SK-N-SH (cell line): Measurements from ENCODE around the gene SPATA13. TPM values are rescaled to one million over a fixed set of nuclear protein-coding genes. Genes with fewer than 3 reads are reported as not detected.

Source experiments
- CTCF ChIA-PET: fragments of 300-600, 350-600 bp; formaldehyde crosslinking; extraction: SDS; loops from one replicate; lab custom pipeline; 2021; lab: Yijun Ruan, JAX
- POLR2A ChIA-PET: fragments of 350-600 bp; sonication (Branson Sonifier 250); formaldehyde crosslinking; extraction: SDS; loops from one replicate; lab custom pipeline; 2020; ENCODE audit warnings: antibody characterized with exemption, inconsistent platforms; lab: Yijun Ruan, JAX
- DNase-seq: peaks from one replicate; pipeline ENCODE4 v3.0.0; 2012
- H2AFZ ChIP-seq: fragments of 200-600 bp; sonication (generic); 2 replicates; pipeline ENCODE4 v1.8.1; 2016; ENCODE audit warnings: antibody characterized with exemption, mild to moderate bottlenecking, low read depth
- H3F3A ChIP-seq: fragments of 200-600 bp; sonication (generic); replicated peaks from 2 replicates; pipeline ENCODE3; 2016; ENCODE audit warnings: antibody characterized with exemption, mild to moderate bottlenecking; ENCODE audit not compliant: insufficient read depth
- H3K27ac ChIP-seq, 2 experiments: fragments of 200-500 bp in 1 of 2; fragments of 200-600 bp in 1 of 2; sonication (Bioruptor generic) in 1 of 2; sonication (generic), shearing (Covaris generic) in 1 of 2; 2 replicates each; pipeline versions ENCODE4 v1.5.1 to v1.6.1; 2014 to 2016; ENCODE audit warnings: low read depth in 2 of 2, inconsistent platforms in 1 of 2, low read length in 1 of 2, mild to moderate bottlenecking in 1 of 2, mixed read lengths in 1 of 2
- H3K27me3 ChIP-seq: fragments of 200-600 bp; sonication (generic), shearing (Covaris generic); 2 replicates; pipeline ENCODE4 v1.6.1; 2016; ENCODE audit warnings: mixed run types; ENCODE audit not compliant: insufficient read depth
- H3K36me3 ChIP-seq, 2 experiments: fragments of 200-500 bp in 1 of 2; fragments of 200-600 bp in 1 of 2; sonication (Bioruptor generic) in 1 of 2; sonication (generic) in 1 of 2; replicated peaks in 1 of 2; 2 replicates each; pipeline versions ENCODE3 to v1.5.1; 2014 to 2016; ENCODE audit warnings: low read length in 1 of 2, mild to moderate bottlenecking in 1 of 2; ENCODE audit not compliant: insufficient read depth in 2 of 2, control insufficient read depth in 1 of 2
- H3K4me1 ChIP-seq, 2 experiments: fragments of 200-500 bp in 1 of 2; fragments of 200-600 bp in 1 of 2; sonication (Bioruptor generic) in 1 of 2; sonication (generic), shearing (Covaris generic) in 1 of 2; 2 replicates each; pipeline versions ENCODE4 v1.5.1 to v1.6.1; 2014 to 2016; ENCODE audit warnings: low read depth in 1 of 2, low read length in 1 of 2, mixed run types in 1 of 2; ENCODE audit not compliant: insufficient read depth in 2 of 2, control insufficient read depth in 1 of 2
- H3K4me2 ChIP-seq: fragments of 200-600 bp; sonication (generic), shearing (Covaris generic); 2 replicates; pipeline ENCODE4 v1.6.1; 2017; ENCODE audit warnings: mixed run types
- H3K4me3 ChIP-seq, 2 experiments: fragments of 200-500 bp in 1 of 2; fragments of 200-600 bp in 1 of 2; sonication (Bioruptor generic) in 1 of 2; sonication (generic), shearing (Covaris generic) in 1 of 2; 2 replicates each; pipeline versions ENCODE4 v1.5.1 to v1.8.1; 2014 to 2016; ENCODE audit warnings: low read depth in 2 of 2, inconsistent platforms in 1 of 2, low read length in 1 of 2, mild to moderate bottlenecking in 1 of 2, mixed read lengths in 1 of 2, moderate library complexity in 1 of 2
- H3K79me2 ChIP-seq: fragments of 200-600 bp; sonication (generic); 2 replicates; pipeline ENCODE4 v1.8.1; 2017; ENCODE audit warnings: mild to moderate bottlenecking; ENCODE audit not compliant: insufficient read depth
- H3K9ac ChIP-seq: fragments of 200-600 bp; sonication (generic); 2 replicates; pipeline ENCODE4 v1.6.1; 2017; ENCODE audit warnings: mixed run types
- H3K9me2 ChIP-seq: fragments of 200-600 bp; sonication (generic); 2 replicates; pipeline ENCODE4 v1.6.1; 2017; ENCODE audit warnings: mixed run types
- H3K9me3 ChIP-seq: fragments of 200-600 bp; sonication (generic); 2 replicates; pipeline ENCODE4 v1.6.1; 2017; ENCODE audit warnings: mixed run types, mild to moderate bottlenecking, moderate library complexity
- H4K20me1 ChIP-seq: fragments of 200-600 bp; sonication (generic); 2 replicates; pipeline ENCODE4 v1.6.1; 2017; ENCODE audit warnings: mild to moderate bottlenecking, mixed run types; ENCODE audit not compliant: insufficient read depth
- FOSL2 ChIP-seq: IDR thresholded peaks from 2 replicates; pipeline ENCODE4 v1.4.0; 2012; ENCODE audit warnings: low read depth, mild to moderate bottlenecking, moderate library complexity, borderline replicate concordance
- GATA2 ChIP-seq: sonication (generic); formaldehyde crosslinking; IDR thresholded peaks from 2 replicates; pipeline ENCODE4 v1.5.0; 2020; ENCODE audit warnings: mild to moderate bottlenecking, missing genetic modification reagents
- JUND ChIP-seq: IDR thresholded peaks from 2 replicates; pipeline ENCODE4 v1.4.0; 2012
- MXI1 ChIP-seq: IDR thresholded peaks from 2 replicates; pipeline ENCODE4 v1.6.1; 2012; ENCODE audit warnings: mild to moderate bottlenecking, low read depth, low read length, improper control_type of control experiment
- RXRA ChIP-seq: IDR thresholded peaks from 2 replicates; pipeline ENCODE4 v1.4.0; 2012; ENCODE audit warnings: low read depth, mild to moderate bottlenecking, borderline replicate concordance
- TAF1 ChIP-seq: IDR thresholded peaks from 2 replicates; pipeline ENCODE4 v1.6.1; 2012; ENCODE audit warnings: low read depth, mild to moderate bottlenecking, low read length, moderate library complexity, borderline replicate concordance
- WGBS: methylation state at CpG from one replicate; pipeline ENCODE4 v1.1.6; 2017; ENCODE audit warnings: low lambda C conversion rate; 5-methylcytosine and 5-hydroxymethylcytosine counted together
- polyA plus RNA-seq, 3 experiments: library from polyadenylated mRNA; depleted of rRNA; stranded (reverse); fragments of >200 nt; gene quantifications; 2 replicates each; pipeline ENCODE4 v1.2.3, GENCODE V29; 2012
- TF ChIP-seq, protein P1 (sequence below): IDR thresholded peaks from 2 replicates; pipeline ENCODE4 v1.4.0; 2012; ENCODE audit warnings: low read depth, borderline replicate concordance
- TF ChIP-seq, protein P2 (sequence below): fragments of 150-350 bp; IDR thresholded peaks from 2 replicates; pipeline ENCODE4 v1.6.1; 2017; ENCODE audit warnings: antibody characterized with exemption, low read length, low read depth, borderline replicate concordance

Gene SPATA13
- polyA plus RNA-seq, 1 of the 3 experiments (the other 2 are of a cell fraction) = 4.3 TPM

DNA sequence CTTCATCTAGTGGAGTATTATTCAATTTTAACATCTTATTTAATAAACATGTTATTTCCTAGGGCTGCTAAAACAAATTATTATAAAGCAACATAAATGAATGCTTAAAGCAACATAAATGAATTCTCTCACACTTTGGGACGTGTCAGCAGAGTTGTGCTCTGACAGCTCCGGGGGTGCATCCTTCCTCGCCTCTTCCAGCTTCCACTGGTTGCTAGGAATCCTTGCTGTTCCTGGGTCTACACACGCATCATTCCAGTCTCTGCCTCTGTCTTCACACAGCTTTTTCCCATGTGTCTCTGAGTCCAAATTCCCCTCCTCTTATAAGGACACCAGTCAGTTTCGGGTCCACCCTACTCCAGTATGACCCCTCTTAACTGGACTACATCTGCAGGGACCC is 21.6 kb upstream of the SPATA13 start:
- H3K4me1 ChIP-seq = 0 out of 4 replicates have a peak, but pooled peaks cover 0 to 4% of the 10 kb centered on the region in 2 experiments
- no peak overlapping the region for H3K9ac ChIP-seq
- H3K79me2 ChIP-seq = no peaks in the 10 kb centered on the region
- H3K9me3 ChIP-seq = no peaks in the 10 kb centered on the region
- ChIA-PET CTCF (interaction anchor here (1.2 kb wide), 1 partner anchor 90 kb away, joined by 3 read pairs; no protein-coding TSS in a partner anchor), POLR2A (no interaction called here)
- TF ChIP-seq RXRA (no peak), TAF1 (no peak)
- TF ChIP-seq, protein P1, sequence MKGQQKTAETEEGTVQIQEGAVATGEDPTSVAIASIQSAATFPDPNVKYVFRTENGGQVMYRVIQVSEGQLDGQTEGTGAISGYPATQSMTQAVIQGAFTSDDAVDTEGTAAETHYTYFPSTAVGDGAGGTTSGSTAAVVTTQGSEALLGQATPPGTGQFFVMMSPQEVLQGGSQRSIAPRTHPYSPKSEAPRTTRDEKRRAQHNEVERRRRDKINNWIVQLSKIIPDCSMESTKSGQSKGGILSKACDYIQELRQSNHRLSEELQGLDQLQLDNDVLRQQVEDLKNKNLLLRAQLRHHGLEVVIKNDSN = no peak
- TF ChIP-seq, protein P2, sequence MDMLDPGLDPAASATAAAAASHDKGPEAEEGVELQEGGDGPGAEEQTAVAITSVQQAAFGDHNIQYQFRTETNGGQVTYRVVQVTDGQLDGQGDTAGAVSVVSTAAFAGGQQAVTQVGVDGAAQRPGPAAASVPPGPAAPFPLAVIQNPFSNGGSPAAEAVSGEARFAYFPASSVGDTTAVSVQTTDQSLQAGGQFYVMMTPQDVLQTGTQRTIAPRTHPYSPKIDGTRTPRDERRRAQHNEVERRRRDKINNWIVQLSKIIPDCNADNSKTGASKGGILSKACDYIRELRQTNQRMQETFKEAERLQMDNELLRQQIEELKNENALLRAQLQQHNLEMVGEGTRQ = no peak
- WGBS = 81% methylated on average over 5 of the region's 5 CpGs
- H3K4me2 ChIP-seq = no peak overlapping the region
- no peaks in the 10 kb centered on the region for H3K9me2 ChIP-seq
- no peaks in the 10 kb centered on the region for H3F3A ChIP-seq
- no peaks in the 10 kb centered on the region for H4K20me1 ChIP-seq
- H3K27ac ChIP-seq = no peak overlapping the region
- H2AFZ ChIP-seq = no peak overlapping the region
- H3K36me3 ChIP-seq = no peaks in the 10 kb centered on the region
- H3K4me3 ChIP-seq = no peak overlapping the region
- H3K27me3 ChIP-seq = no peaks in the 10 kb centered on the region
- no peak for DNase-seq

DNA sequence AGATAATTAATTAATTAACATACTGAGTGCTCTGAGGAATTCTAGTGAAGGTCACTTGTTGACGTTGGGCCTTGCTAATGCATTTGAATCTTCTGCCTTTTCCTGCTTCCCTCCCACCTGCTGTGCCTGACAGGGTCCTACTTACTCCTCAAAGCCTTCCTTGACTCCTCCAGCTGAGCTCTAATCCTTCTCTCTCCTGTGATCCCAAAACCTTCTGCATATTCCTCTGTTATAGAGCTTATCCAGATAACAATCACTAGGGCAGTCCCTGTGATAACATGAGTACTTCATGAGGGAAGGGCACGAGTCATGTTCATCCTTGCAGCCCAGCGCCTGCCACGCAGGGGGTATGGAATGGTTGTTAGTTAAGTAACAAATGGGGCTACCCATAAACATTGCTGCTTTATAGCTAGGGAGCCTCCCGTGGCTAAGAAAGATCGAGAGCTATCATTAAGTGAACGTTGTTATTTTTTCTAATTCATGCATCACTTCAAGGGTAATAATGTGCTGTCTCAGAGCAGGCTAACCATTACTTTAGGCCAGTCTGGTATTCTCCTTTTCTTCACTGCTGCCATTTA is 19.1 kb upstream of the SPATA13 start:
- no peak for DNase-seq
- Histone ChIP-seq H3K9me3 (no peaks in the 10 kb centered on the region), H3K27me3 (no peaks in the 10 kb centered on the region), H3K79me2 (no peaks in the 10 kb centered on the region), H3K9ac (no peak overlapping the region), H3F3A (no peaks in the 10 kb centered on the region), H3K36me3 (no peaks in the 10 kb centered on the region), H3K9me2 (no peaks in the 10 kb centered on the region), H3K4me2 (no peak overlapping the region), H3K27ac (no peak overlapping the region), H4K20me1 (no peaks in the 10 kb centered on the region), H3K4me3 (no peak overlapping the region), H2AFZ (no peak overlapping the region), H3K4me1 (0 out of 4 replicates have a peak, but pooled peaks cover 0 to 4% of the 10 kb centered on the region in 2 experiments)
- TF ChIP-seq TAF1 = no peak
- no peak for TF ChIP-seq JUND
- TF ChIP-seq, protein P2 = no peak
- no peak for TF ChIP-seq GATA2 (CRISPR knock-in tag)
- TF ChIP-seq MXI1 = no peak
- TF ChIP-seq FOSL2 = no peak
- CTCF ChIA-PET = interaction anchor here (1.1 to 1.2 kb wide), 2 partner anchors 8 to 22 kb away, joined by 3 read pairs; no protein-coding TSS in a partner anchor
- POLR2A ChIA-PET = no interaction called here
- 82% methylated on average over 7 of the region's 7 CpGs for WGBS
